HG03575 (cell line): Measurements from ENCODE around the gene PSD4.

Source experiments
- ATAC-seq: cut with Tn5 transposase; IDR thresholded peaks from one replicate; pipeline ENCODE4 v1.9.1; 2021; ENCODE audit not compliant: unreplicated experiment, insufficient number of reproducible peaks, low FRiP score; ENCODE audit errors: extremely low read depth

Gene PSD4

DNA sequence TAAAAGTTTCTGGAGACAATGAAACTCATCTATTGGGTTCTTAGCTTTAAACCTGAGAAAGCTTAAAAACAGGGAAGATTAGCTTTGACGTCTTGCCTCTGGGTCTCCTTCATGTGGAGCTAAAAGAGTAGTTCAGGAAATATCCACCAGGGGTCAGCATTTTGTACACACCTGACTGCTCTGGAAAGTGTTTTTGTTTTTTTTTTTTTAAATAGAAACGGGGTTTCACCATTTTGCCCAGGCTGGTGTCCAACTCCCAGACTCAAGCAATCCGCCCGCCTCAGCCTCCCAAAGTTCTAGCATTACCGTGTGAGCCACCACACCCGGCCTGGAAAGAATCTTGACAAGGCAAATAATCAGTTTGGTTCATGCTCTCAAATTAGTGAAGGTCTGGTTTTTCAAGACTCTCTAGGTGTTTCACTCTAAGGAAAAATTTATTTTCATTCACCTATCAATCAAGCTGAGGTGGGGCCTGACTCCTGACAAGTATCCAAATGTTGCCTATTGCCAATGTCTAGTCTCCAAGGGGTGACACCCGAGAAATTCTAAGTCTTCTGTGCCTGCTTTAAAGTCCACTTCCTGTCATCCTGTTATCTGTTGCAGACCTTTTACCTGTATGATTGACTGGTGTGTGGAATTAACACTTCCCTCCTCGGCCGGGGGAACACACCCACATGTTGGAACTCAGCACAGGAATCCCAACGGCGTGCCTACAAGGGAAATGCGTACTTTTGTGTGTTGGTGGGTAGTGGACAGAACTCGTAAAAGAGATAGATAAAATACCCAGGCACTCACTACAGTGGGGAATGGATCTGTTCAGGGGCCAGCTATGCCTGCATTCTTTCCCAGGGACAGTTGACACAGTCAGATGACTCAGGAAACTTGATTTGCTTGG, 35.1 kb upstream of the PSD4 start:
- ATAC-seq = no peak

DNA sequence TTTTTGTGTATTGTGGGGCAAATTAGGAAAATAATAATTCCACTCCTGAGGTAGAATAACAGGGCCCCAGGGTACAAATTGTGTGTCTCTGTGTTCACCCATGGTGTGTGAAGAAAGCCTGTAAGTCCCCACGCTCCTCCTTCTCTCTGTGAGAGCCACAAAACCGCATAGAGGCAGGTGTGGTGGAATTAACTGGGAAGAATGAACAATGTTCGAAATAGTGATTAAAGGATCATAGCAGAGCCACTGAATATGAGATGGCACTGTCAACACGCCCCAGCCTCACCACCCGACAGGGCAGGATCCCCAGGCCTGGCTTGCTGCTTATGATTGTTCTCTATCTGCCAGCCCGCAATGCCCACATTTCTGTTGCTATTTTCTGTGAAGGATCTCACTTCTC, 32.3 kb upstream of the PSD4 start:
- ATAC-seq = no peak

DNA sequence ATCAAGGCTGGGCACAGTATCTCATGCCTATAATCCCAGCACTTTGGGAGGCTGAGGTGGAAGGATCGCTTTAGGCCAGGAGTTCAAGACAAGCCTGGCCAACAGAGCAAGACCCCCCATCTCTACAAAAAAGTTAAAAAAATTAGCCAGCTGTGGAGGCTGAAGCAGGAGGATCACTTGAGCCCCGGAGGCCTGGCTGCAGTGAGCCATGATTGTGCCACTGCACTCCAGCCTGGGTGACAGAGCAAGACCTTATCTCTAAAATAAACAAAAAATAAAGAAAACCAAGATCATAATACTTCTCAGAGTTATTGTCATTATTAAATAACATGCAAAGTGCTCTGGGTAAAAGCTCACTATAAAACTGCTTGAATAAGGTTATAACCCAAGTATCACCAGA, 31.5 kb upstream of the PSD4 start:
- ATAC-seq = no peak

DNA sequence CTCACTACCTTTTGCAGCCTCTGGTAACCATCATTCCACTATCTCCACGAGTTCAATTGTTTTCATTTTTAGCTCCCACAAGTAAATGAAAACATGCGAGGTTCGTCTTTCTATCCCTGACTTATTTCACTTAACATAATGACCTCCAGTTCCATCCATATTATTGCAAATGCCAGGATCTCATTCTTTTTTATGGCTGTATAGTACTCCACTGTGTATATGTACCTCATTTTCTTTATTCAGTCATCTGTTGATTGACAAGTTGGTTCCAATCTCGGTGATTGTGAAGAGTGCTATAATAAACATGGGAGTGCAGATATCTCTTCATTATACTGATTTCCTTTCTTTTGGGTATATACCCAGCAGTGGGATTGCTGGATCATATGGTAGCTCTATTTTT, 29.5 kb upstream of the PSD4 start:
- no peak for ATAC-seq

DNA sequence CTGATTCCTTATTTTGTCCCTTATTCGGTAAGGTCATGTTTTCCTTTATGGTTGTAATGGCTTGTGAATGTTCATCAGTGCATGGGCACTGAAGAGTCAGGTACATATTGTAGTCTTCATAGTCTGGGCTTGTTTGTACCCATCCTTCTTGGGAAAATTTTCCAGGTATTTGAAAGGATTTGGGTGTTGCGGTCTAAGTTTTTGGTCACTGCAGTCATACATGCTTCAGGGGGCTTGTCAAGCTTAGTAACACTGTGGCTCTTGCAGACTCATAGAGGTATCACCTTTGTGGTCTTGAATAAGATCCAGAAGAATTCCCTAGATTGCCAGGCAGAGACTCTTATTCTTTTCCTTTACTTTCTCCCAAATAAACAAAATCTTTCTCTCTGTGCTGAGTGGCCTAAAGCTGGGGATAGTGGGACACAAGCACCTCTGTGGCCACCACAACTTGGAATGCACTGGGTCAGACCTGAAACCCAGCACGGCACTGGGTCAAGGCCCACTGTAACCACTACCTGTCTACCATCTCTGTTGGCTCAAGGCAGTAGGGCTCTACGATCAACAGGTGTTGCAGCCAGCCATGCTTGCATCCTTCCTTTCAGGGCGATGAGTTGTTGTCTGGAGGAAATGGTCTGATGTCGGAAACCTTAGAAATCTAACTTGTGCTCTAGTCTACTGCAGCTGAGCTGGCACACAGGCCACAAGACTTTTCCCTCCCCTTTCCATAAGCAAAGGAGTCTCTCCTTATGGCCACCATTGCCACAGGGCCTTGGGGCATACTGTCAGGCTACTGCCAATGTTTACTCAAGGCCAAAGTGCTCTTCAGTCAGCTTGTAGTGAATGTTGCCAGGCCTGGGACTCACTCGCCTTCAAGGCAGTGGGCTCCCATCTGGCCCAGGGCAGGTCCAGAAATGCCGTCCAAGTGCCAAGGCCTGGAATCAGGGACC, 24.9 kb upstream of the PSD4 start:
- no peak for ATAC-seq

DNA sequence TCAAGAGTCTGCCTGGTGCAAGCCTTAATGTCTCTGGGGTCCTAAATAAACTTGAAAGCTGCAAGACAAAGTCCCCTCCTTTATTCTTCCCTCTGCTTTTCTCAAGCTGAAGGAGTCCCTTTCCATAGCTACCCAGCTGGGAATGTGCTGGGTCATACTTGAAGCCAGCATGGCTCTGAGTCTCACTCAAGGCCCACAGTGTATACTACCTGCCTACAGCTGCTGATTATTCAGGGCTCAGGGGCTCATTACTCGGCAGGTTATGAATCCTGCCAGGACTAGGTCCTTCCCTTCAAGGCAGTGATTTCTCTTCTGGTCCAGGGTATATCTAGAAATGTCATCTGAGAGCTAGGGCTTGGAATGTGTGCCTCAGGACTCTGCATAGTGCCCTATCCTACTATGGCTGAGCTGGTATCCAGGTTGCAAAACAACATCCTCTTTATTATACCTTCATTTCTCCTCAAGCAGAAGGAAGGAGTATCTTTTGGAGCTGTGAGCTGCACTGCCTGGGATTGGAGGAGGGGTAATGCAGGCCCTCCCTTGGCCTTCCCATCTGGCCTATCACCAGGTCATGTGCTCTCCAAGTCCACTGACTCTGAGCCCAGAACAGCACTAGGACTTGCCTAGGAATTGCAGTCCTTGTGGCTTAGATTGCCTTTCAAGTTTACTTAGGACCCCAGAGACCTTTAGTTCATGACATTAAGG, 24.1 kb upstream of the PSD4 start:
- ATAC-seq = no peak

DNA sequence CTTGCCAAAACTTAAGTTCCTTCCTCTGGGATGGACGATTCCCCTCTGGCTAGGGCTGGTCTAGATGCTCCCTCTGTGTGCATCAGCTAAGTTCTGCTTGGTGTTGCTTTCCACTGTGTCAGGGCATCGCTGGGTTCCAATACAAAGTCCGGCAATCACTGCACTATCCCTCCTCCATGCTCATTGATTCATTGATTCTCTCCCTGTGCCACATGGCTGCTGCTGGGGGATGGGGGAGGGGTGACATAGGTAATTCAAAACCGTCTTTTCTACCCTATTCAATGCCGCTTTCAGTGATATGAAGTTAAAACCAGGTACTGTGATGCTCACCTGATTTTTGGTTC, 23.5 kb upstream of the PSD4 start:
- no peak for ATAC-seq

DNA sequence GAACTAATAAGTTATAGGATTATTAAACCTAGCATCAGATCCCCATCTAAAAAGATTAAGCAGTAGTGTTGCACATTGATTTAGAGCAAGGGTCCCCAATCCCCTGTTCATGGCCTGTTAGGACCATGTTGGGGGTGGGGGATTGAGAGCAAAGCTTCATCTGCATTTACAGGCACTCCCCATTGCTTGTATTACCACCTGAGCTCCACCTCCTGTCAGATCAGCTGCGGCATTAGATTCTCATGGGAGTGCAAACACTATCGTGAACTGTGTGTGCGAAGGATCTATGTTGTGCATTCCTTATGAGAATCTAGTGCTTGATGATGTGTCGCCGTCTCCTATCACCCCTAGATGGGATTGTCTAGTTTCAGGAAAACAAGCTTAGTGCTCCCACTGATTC, 18.4 kb upstream of the PSD4 start:
- ATAC-seq = no peak

DNA sequence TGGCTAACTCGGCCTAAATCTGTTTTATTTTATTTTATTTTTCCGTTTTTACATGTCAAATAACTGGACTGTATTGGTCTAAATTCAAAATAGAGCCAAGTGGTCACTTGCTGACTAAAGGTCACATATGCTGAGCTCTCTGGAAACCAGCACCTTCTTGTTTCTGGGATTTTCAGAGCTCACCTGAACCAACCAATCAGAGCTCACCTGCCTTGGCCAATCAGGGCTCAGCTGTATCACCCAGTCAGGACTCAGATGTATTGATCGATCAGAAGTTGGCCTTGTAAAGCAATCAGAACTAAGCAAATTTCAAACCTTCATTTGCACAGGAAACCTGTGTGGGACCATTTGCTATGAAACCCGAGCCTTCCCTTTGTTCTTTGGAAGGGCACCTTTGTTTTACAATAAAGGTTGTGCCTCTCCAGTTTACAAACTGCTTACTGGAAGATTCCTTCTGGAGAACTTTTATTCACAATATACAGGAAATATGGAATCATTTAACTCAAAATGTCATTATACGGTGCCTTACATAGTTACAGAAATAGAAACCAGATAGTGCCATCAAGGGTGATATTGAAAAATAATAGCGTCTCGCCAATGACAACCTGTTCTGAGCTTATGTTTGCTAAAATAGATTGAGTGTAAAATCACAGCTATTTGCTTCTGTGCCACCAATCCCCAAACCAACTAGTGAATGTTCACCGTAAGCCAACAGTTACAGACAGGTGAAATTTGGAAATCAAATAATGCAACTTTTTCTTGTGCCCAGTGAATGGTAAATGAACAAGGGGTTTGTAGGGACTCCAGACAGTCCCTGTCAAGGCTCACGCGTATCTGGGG, 17.3 kb upstream of the PSD4 start:
- no peak for ATAC-seq

DNA sequence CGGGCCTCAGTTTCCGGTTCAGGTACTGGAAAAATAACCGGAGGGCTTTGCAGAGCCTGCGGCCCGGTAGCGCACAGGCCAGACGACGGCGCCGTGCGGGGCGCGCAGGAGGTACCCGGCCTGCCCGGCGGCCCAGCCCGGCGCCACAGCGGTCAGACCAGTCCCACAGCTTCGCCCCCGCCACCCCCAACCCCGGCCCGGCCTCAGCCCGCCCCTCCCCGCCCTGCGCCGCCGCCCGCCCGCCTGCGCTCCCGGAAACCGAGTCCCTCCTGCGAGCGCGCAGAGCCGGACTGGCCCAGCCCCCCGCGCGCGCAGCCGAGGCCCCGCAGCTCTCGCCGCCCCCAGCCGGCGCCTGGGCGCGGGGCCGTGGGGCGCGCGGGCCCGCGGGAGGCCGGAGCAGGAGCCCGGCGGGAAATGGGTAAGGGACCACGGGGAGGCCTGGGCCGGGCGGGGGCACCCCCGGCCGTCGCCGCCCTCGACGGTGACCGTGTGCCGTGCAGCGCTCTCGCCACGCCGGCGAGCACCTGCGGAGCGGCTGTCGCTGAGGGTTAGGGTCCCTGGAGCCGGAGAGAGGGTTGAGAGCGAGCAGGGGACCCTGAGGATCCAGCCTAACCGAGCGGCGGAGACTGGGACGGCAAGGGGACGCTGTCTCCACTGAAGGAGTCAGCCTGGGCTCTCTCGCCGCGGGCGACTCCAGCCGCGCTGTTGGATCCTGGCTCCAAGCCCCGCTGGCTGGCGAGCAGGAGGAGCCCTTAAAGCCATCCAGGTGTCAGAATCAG, 16.5 kb upstream of the PSD4 start:
- ATAC-seq = no peak

DNA sequence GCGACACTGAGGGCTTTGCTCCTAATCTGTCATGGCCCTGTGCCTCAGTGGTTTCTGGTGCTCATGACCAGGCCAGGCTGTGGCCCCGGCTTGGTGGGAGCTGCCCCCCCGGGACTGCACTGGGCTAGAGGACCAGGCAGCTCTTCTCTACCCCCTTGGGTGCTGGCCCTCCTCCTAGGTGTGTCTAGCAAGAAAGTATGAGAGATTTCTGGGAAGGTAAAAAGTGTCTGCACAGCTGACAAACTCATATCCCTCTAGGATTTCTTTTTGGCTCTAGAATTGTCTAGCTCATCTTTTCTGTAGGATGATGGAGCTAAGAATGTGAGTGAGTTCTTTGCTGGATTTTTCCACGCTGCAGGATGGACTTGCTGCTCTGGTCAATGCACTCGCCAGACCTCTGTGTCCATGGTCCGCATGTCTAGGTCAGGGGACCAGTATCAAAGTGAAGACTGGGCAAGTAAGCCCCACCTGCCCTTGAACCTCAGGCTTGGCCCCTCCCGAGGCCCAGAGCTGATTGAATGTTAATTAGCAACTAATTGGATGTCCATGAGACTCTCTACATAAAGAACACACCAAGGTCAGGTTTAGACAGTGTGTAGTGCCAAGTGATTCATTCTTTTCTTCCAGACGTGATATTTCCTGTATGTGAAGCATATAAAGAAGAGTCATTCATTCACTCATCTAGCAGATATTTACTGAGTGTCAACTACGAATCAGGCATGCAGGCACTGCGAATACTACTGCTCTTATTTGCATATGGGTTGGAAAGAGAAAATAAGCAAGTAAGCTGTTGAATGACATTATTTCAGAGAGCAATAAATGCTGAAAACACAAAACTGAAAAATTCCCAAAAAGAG, 15.6 kb upstream of the PSD4 start:
- ATAC-seq = no peak

DNA sequence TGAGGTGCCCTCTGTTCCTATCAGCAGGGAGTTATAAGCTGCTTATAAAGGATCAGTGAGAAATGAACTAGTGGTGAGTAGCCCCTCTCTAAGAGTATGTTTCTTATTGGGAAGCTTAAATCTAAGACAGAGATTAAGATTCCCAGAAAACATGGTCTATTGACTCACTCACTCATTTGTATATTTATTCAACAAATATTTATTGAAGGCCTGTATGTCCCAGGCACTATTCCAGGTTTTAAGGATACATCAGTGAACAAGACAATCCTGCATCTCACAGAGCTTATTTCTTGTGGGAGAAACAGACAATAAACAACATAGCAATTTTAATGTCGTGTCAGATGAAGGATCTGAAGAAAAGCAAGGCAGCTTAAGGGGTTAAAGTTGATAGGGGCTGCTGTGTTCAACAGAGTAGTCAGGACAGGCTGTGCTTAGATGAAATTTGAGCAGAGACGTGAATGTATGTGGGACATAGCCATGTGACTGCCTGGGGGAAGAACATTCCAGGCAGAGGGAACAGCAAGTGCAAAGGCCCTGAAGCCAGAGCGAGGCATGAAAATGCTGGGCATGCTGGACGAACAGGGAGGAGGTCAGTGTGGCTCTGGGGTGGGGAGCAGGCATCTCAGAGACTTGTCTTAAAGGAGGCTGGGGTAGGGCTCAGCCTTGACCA, 14.8 kb upstream of the PSD4 start:
- no peak for ATAC-seq

DNA sequence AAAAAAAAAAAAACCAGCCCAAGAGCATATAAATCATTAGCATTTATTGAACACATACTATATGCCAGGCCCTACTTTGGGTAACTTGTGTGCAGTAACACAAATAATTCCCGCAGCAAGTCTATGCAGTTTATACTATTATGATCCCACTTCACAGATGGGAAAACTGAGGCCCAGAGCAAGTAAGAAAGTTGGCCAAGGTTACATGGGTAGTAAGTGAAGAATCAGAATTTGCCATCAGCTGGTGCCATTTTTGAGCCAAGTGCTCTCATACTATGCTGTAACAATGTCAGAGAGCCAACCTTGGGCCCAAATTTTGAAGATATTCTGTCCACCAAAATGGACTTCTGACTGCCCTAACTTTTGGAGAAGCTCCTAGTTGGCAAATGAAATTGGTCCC, 13.5 kb upstream of the PSD4 start:
- no peak for ATAC-seq

DNA sequence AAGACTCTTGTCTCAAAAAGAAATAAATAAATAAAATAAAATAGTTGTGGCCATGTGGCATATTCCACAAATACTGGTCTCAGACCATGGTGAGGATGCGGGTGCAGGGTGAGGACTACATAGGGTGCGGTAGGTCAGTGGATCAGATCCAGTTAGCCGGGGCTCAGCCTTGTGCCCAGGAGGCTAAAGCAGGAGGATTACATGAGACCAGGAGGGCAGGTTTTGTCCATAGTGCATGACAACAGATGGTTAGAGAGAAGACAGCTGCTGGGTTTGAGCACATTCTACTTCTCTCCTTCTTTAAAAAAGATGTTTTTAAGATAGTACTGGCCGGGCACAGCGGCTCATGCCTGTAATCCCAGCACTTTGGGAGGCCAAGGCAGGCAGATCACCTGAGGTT, 12.8 kb upstream of the PSD4 start:
- ATAC-seq = no peak

DNA sequence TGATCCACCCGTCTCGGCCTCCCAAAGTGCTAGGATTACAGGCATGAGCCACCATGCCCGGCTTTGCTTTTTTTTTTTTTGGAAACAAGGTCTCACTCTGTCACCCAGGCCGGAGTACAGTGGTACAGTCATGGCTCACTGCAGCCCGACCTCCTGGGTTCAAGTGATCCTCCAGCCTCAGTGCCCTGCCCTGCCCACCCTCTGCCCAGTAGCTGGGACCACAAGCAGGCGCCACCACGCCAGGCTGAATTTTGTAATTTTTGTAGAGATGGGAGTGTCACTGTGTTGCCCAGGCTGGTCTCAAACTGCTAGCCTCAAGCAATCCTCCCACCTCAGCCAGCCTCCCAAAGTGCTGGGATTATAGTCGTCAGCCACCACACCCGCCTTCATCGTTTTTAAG, 11.6 kb upstream of the PSD4 start:
- ATAC-seq = no peak

DNA sequence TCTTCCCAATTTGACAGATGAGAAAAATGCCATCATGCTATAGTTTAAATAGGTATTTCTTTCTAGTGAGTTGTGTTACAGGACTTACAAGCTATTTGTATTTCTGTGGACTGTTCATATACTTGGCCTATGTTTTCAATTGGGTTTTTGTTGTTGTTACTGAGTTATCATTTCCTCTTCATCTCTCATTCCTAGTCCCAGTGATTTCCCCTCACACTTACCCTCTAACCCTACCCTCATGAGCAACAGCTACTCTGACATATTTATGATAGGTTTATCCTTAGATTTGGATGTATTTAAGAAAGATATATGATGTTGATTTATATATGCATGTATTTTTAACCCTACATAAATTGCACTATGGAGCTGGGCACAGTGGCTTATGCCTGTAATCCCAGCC, 10.9 kb upstream of the PSD4 start:
- no peak for ATAC-seq
